GM18867 (cell line): Measurements from ENCODE around the gene PADI4.

Source experiments
- ATAC-seq: cut with Tn5 transposase; IDR thresholded peaks from one replicate; pipeline ENCODE4 v1.9.1; 2021; ENCODE audit warnings: mild to moderate bottlenecking, moderate library complexity; ENCODE audit not compliant: unreplicated experiment

The PADI4 gene, protein sequence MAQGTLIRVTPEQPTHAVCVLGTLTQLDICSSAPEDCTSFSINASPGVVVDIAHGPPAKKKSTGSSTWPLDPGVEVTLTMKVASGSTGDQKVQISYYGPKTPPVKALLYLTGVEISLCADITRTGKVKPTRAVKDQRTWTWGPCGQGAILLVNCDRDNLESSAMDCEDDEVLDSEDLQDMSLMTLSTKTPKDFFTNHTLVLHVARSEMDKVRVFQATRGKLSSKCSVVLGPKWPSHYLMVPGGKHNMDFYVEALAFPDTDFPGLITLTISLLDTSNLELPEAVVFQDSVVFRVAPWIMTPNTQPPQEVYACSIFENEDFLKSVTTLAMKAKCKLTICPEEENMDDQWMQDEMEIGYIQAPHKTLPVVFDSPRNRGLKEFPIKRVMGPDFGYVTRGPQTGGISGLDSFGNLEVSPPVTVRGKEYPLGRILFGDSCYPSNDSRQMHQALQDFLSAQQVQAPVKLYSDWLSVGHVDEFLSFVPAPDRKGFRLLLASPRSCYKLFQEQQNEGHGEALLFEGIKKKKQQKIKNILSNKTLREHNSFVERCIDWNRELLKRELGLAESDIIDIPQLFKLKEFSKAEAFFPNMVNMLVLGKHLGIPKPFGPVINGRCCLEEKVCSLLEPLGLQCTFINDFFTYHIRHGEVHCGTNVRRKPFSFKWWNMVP

DNA sequence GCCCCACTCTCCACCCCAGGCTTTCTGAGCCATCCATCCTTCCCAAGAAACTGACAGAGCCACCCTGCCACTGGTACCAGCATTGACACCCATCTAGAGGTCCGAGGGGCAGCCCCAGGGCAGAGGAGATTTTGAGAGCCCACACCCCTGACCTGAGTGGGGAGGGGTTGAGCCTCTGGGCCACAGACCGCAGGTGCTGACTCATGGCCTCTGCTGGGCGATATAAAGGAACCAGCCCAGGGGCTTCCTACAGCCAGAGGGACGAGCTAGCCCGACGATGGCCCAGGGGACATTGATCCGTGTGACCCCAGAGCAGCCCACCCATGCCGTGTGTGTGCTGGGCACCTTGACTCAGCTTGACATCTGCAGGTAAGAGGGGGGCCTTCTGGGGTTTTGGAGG lies at the start of gene PADI4:
TSS of gene PADI4 (plus strand) at position 252 of the 400 bp plus-strand sequence. CDS start at position 278, 26 bp downstream.
- no peak for ATAC-seq

DNA sequence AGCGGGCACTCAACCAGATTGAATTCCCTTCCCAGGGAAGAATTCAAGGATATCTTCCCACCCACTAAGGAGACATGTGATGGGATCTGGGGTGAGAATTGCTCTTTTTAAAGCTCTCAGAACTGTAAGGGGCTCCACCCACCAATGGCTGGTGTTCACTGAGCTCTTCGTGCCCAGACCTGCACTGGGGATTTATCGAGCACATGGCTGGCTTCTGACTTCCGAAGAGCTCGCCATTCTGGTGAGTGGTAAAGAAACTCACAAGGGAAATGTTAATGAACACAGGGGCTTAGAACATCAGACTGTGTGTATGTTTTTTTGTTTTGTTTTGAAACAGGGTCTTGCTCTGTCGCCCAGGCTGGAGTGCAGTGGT lies 49.3 kb upstream of the PADI4 start:
- ATAC-seq: no peak

DNA sequence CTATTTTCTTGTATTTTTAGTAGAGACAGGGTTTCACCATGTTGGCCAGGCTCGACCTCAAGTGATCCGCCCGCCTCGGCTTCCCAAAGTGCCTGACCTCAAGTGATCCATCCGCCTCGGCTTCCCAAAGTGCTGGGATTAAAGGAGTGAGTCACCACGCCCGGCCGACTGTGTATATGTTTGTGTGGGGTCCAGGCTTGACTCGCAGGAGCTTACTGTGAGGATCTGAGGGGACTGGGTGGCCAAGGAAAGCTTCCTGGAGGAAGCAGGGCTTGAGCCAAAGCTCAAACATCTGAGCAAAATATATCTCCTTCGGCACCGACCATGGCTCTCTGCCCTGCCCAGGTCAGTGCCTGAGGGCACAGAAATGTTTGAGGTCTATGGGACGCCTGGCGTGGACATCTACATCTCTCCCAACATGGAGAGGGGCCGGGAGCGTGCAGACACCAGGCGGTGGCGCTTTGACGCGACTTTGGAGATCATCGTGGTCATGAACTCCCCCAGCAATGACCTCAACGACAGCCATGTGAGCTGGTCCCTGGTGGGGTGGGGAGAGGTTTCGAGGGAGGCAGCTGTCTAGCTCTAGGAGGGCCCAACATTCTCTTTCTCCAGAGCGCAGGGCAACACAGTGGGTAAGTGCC lies 48.6 kb upstream of the PADI4 start:
- no peak for ATAC-seq

DNA sequence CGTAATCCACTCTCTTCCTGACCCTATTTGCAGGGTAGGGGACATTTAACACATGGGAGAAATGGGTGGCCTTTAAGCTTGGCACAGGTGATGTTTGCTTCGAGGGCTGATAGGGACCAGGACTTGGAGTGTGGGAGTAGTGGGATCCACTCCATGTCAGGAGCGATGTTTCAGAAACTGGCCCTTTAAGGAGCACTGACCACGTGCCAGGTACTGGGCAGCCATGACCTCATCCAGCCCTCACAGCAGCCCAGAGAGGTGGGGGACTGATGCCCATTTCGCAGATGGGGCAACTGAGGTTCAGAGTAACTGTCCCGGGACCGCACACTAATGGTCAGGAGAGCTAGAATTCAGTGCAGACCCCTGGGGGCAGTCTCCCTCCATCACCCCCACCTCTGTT lies 47.7 kb upstream of the PADI4 start:
- no peak for ATAC-seq

DNA sequence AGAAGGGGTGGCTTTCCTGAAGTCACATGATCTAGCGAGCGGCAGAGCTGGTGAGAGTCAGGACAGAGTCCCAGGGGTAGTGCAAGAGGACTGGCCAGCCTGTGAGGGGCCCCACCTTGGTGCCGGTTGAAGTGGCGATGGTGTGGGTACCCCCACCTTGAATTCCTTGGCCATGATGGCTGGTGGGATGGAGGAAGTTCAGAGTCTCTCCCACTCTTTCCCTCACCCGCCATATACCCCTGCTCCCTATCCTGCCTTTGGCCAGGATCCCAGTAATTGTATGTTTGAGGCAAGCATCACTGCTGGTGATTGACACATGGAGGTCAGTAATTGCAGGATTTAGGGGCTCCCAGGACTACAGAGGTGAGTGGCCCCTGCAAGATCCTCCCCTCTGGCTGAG lies 47.3 kb upstream of the PADI4 start:
- no peak for ATAC-seq

DNA sequence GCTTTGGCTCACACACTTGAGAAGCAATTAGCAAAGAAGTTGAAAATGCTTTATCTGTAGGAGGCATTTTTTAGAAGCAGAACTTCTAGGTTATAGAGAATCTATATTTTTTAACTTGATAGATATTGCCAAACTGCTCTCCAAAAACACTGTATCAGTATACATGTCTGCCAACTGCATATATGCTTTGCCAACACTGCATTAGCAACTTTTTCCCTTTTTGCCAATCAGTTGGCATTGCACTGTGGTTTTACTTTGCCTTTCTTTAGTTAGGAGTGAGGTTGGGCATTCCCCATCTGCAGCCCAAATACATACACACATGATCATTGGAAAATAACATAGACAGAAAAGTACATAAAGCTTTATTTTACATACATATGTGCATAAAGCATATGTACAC lies 44.1 kb upstream of the PADI4 start:
- no peak for ATAC-seq

DNA sequence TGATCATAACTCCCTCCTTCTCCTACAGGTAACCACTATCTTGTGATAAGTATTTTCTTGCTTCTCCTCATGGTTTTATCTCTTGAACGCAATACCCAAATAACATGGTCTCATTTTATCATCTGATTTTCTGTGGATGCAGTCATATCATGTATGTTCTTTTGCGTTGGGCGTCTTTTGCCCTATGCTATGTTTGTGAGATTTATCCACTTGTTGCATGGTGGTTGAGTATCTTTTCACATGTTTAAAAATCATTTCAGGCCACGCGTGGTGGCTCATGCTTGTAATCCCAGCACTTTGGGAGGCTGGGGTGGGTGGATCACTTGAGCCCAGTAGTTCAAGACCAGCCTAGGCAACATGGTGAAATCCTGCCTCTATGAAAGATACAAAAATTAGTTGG lies 43.5 kb upstream of the PADI4 start:
- no peak for ATAC-seq

DNA sequence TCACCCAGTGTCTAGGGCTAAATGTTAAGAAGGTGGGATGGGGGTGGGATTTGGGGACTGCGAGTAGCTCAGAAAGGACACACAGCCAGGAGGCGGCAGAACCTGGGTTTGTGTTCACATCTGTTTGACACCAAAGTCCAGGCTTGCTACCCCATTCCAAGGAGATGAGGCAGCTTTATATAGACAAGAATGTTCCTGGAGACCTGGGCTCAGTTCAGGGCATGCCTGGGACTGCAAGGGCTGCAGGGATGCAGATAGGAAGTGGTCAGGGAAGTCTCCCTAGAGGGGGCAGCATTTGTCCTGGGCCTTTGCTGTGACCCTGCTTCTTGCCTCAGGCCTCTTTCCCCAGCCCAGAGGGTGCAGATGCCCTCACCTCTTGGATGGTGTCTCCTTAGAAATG lies 42.8 kb upstream of the PADI4 start:
- ATAC-seq: no peak

DNA sequence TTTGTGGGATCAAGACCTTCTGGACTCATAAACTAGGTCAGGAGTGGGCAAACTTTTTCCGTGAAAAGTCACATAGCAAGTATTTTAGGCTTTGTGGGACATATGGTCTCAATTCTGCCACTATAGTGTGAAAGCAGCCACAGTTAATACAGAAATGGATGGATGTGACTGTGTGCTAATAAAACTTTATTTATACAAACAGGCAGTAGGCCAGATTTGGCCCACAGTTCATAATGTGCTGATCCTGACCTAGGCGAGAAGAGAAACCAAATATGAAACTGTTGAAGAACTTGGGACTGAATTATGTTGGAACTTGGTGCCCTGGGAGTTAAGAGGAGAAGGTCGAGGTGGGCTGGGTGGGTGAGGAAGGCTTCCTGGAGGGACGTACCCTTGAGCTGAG lies 42.0 kb upstream of the PADI4 start:
- no peak for ATAC-seq

DNA sequence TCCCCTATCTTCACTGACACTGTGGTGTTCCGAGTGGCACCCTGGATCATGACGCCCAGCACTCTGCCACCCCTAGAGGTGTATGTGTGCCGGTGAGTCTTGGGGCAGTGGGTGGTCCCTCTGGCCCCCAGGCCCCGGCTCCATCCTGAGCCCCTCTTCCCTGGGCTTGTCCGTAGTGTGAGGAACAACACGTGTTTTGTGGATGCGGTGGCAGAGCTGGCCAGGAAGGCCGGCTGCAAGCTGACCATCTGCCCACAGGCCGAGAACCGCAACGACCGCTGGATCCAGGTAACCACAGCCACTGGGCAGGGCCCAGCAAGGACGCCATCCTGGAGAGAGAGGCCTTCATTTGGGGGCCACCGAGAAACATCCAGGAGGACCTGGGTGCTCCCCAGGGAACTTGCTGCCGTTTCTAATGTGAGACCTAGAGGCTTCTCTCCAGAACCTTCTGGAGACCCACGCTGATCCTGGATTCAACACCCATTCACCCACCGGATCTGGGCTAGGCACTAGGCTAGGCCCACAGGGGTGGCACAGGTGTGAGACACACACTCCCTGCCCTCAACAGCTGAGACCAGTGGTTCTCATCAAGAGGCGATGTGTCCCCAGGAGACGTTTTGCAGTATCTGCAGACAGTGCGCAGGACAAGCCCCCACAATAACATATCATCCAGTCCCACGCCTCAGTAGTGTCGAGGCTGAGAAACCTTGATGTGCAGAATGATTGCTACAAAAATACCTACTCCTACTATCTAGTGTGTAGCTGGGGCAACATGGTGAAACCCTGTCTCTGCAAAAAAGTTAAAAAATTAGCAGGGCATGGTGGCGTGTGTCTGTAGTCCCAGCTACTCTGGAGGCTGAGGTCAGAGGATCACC lies 36.9 kb upstream of the PADI4 start:
- ATAC-seq: no peak

DNA sequence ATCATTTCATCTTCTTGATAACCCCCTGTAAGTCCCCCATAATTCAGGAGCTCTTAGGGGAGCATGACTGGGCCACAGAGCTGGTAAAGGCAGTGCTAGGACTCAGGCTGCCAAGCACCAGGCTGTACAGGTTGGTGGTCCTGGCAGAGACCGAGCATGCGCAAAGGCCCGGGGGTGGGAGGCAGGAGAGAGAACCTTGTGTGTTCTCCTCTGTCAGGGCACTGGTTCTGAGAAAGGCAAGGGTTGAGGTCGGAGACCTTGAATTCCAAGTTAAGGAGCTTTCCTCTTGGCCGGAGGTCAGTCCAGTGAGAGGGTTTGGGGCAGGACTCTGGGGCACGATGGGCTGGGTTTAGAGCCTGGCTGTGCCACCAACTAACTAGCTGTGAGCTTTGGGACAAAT lies 35.9 kb upstream of the PADI4 start:
- ATAC-seq: no peak

DNA sequence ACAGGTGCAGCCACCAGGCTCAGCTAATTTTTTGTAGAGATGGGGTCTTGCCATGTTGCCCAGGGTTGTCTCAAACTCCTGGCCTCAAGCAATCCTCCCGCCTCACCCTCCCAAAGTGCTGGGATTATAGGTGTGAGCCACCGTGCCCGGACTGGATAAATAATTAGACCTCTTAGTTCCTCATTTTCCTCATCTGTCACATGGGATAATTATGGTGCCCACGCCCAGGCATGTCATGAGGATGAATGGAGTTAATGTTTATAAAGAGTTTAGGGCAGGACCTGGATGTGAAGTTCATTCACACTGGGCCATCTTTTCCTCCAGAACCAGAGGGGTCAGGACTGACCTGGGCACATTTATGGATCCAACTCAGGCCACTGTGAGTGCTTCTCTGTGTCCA lies 35.4 kb upstream of the PADI4 start:
- no peak for ATAC-seq

DNA sequence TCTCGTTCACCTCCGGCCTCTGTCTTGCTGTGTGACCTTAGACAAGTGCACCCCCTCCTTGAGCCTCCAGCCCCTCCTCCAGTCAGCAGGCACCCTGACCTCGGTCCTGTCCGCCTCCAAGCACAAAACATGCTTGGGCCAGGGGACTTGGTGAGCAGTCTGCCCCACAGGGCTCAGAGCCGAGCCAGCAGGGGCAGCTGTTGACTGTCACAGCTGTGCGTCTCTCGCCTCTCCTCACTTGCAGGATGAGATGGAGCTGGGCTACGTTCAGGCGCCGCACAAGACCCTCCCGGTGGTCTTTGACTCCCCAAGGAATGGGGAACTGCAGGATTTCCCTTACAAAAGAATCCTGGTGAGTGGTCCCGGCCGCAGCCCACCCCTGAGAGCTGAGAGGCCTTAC lies 34.9 kb upstream of the PADI4 start:
- no peak for ATAC-seq

DNA sequence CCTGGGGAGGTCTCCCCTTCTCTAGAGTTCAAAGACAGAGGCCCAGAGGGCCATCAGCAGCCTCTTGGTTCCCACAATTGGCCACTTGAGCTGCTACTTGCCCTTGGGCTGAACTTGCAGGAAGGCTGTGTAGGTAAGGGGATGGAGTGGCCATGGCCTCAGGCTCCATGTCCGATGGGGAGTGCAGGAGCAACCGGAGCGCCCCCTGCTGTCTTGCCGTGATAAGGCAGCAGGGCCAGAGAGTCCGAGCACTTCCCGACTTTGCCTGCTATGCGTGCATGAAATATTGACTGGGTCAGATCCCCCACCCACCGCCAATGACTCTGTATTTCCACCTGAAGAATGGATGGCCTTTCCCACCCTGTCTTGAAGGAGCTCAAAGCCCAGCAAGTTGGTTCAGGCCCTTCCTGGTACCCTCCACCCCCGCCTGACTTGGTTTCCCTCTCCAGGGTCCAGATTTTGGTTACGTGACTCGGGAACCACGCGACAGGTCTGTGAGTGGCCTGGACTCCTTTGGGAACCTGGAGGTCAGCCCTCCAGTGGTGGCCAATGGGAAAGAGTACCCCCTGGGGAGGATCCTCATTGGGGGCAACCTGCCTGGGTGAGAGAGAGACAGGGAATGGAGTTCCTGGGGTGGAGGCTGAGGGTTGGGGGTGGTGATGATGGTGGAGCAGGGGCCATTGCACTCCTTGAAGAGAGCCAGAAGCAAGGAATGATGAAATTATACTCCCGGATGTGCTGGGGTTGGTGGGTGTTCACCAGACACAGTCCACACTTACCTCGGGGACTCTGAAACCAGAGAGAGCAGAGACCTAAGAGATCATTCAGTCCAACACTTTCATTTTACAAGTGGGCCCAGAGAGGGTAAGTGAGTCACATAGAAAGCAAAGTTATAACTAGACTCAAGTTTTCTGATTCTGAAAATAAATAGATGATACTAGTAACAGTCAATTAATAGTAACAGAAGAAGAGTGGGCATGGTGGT lies 33.5 kb upstream of the PADI4 start:
- ATAC-seq: peak; percentile 72

DNA sequence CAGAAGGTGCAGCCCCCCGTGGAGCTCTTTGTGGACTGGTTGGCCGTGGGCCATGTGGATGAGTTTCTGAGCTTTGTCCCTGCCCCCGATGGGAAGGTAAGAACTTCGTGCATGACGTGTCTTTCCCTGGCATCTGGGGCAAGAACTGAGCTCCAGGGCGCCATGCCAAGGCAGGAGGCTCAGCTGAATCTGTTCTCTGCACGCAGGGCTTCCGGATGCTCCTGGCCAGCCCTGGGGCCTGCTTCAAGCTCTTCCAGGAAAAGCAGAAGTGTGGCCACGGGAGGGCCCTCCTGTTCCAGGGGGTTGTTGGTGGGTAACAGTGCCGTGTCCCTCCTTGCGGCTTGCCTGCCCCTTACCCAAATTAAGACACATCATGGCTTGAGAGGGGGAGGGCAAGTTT lies 31.4 kb upstream of the PADI4 start:
- ATAC-seq: no peak

DNA sequence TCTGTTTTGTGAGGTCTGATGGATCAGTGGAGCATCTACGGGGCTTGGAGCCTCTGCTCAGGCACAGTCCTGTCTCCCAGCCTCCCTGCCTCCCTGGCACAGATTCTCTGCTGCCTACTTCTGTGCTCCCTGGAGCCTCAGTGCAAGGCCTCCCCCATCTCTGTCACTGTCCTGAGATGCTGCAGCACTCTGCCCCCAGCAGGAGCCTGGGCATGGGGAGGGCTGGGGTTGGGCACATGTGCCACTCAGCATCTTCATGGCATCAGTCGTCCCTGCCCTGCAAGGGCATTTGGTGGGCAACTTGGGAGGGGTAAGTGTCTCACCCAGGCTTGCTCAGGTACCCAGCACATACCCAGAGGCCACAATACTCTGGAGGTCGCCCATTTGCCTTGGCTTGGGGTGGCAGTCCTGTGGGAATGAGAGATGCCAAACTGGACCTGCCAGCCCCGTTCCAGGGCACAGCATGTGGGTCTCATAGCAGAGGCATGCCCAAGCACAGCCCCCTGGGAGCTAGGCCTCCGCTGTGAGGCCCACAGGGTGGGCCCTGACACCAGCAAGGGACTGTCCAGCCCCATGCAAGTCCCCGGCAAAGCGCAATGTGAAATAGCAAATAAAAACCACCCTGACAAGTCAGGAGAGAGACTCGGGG lies 30.4 kb upstream of the PADI4 start:
- no peak for ATAC-seq

DNA sequence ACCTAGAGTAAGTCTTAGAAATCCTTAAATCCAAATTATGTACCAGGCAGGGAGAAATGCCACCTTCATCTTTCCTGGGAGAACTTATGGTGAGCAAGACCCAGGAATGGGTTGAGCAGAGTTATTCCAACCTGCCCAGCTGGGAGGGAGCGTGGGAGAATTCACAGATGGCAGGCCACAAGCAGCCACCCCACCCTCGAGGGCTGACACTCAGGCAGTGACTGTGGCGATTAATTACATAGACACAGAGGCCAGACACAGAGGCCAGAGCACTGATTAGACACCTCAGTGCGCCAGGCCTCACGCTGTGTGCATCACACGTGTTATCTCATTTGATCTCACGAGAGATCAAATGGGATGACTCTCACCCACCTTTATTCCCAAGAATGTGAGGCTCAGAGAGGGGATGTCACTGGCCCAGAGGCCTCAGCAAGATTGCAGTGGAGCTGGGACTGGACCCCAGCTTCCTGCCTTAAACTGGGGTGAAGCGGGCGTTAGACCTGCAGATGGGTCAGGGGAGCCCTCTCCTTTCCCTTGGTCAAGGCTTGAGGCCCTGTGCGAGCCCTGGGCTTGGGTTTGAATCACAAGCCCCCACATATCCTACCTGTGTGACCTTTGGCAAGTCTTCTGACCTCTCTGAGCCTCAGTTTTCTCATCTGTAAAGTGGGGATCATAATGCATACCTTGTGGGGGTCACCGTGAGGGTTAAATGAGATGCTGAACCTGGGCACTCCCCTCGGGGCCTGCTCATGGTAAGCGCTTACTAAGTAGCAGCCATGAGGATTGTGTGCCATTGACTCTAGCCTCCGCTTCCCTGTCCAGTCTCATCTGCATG lies 28.8 kb upstream of the PADI4 start:
- no peak for ATAC-seq

DNA sequence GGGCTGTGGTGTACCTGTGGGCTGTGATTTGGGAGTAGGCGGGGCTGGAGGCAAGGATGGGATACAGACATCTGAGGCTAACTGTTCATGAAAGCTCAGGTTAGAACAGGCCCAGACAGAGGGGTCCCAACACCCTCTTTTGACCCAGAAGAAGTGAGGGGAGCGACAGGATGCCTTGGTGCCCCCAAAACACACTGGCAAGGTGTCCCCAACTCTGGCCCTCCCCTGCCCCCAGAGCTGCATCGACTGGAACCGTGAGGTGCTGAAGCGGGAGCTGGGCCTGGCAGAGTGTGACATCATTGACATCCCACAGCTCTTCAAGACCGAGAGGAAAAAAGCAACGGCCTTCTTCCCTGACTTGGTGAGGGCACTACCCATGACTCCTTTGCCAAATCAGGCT lies 27.6 kb upstream of the PADI4 start:
- no peak for ATAC-seq

DNA sequence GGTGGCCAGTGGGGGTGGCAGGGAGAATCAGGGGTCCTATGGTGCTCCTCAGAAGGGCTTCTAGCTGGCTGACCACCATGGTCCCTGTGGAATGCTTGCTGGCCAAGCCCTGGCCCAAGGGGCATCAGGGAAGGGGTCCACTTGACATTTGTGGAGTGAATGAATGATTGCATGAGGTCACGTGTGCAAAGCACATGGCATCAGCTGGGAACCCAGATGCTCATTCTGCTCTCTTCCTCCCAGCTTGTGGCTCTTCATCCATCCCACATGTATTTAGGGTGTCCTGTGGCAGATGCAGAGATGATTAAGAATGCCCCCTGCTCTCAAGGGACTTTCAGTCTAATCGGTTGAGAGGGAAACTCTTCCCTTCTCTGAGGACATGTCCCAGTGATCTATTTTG lies 27.1 kb upstream of the PADI4 start:
- no peak for ATAC-seq
